MM.1S (cell line): ENCODE results near the gene VAV3.
"Not testable (repeated sequence)": the region's sequence is repeated elsewhere in the genome, so short reads cannot be mapped to it uniquely, and the experiment has no call there.

Experiments used
- DNase-seq: peaks from one replicate; pipeline ENCODE4 v3.0.0-alpha.2; 2015
- H2AFZ ChIP-seq: fragments of 300-600 bp; sonication (generic); 2 replicates; pipeline ENCODE4 v1.6.0; 2016; ENCODE audit warnings: antibody characterized with exemption, low read length
- H3F3A ChIP-seq: fragments of 300-600 bp; sonication (generic); 2 replicates; pipeline ENCODE4 v1.6.1; 2016; ENCODE audit warnings: mild to moderate bottlenecking, antibody characterized with exemption, low read length, moderate library complexity, mixed read lengths; ENCODE audit not compliant: insufficient read depth
- H3K27ac ChIP-seq: fragments of 300-600 bp; sonication (generic); 2 replicates; pipeline ENCODE4 v1.5.1; 2016; ENCODE audit warnings: mild to moderate bottlenecking, low read length
- H3K27me3 ChIP-seq: fragments of 300-600 bp; sonication (generic); replicated peaks from 2 replicates; pipeline ENCODE4 v1.6.0; 2016; ENCODE audit warnings: low read length; ENCODE audit not compliant: insufficient read depth
- H3K36me3 ChIP-seq: fragments of 300-600 bp; sonication (generic); replicated peaks from 2 replicates; pipeline ENCODE4 v1.6.1; 2016; ENCODE audit warnings: mild to moderate bottlenecking, low read length, mixed read lengths; ENCODE audit not compliant: insufficient read depth
- H3K4me1 ChIP-seq: fragments of 300-600 bp; sonication (generic); 2 replicates; pipeline ENCODE4 v1.6.1; 2016; ENCODE audit warnings: low read length, mixed read lengths
- H3K4me2 ChIP-seq: fragments of 300-600 bp; sonication (generic); 2 replicates; pipeline ENCODE4 v1.6.0; 2016; ENCODE audit warnings: low read depth, low read length
- H3K4me3 ChIP-seq: fragments of 300-600 bp; sonication (generic); 2 replicates; pipeline ENCODE4 v1.5.1; 2016; ENCODE audit warnings: low read length, mixed read lengths
- H3K79me2 ChIP-seq: fragments of 300-600 bp; sonication (generic); 2 replicates; pipeline ENCODE4 v1.6.1; 2016; ENCODE audit warnings: mixed run types, low read length, mixed read lengths
- H3K9ac ChIP-seq: fragments of 300-600 bp; sonication (generic); 2 replicates; pipeline ENCODE4 v1.6.1; 2016; ENCODE audit warnings: low read length, mixed read lengths
- H3K9me2 ChIP-seq: fragments of 300-600 bp; sonication (generic); replicated peaks from 2 replicates; pipeline ENCODE4 v1.6.1; 2016; ENCODE audit warnings: mild to moderate bottlenecking, low read length, mixed read lengths; ENCODE audit not compliant: insufficient read depth
- H3K9me3 ChIP-seq: fragments of 300-600 bp; sonication (generic); replicated peaks from 2 replicates; pipeline ENCODE4 v1.6.1; 2016; ENCODE audit warnings: mild to moderate bottlenecking, low read length, mixed read lengths; ENCODE audit not compliant: insufficient read depth
- H4K20me1 ChIP-seq: fragments of 300-600 bp; sonication (generic); 2 replicates; pipeline ENCODE4 v1.6.1; 2016; ENCODE audit warnings: mild to moderate bottlenecking, low read length, moderate library complexity, mixed read lengths; ENCODE audit not compliant: insufficient read depth
- CTCF ChIP-seq: fragments of 300-600 bp; sonication (generic); IDR thresholded peaks from 2 replicates; pipeline ENCODE4 v1.5.1; 2016; ENCODE audit warnings: antibody characterized with exemption, low read length, mixed read lengths
- EZH2 ChIP-seq: fragments of 300-600 bp; sonication (generic); optimal IDR thresholded peaks from 2 replicates; pipeline ENCODE3; 2017; ENCODE audit warnings: low read depth, mild to moderate bottlenecking, antibody characterized with exemption, low read length, mixed read lengths
- EZH2phosphoT487 ChIP-seq: fragments of 300-600 bp; sonication (generic); IDR thresholded peaks from 2 replicates; pipeline ENCODE4 v1.6.1; 2018; ENCODE audit warnings: antibody characterized with exemption, low read length

The VAV3 gene

GRCh38 chr1:108007070-108007469 lies 42.1 kb upstream of the VAV3 start:
- no peak for DNase-seq
- no peaks in the 10 kb centered on the region for H3K9me2 ChIP-seq
- TF ChIP-seq CTCF = no peak
- no peak for TF ChIP-seq EZH2phosphoT487
- TF ChIP-seq EZH2 = no peak
- H3K27ac ChIP-seq = no peak overlapping the region
- peak overlapping the region; percentile 57; the same call in 1 of the 2 replicates for H3K4me2 ChIP-seq
- no peaks in the 10 kb centered on the region for H3K9me3 ChIP-seq
- peaks cover 21% of the 10 kb centered on the region for H3K4me1 ChIP-seq
- H3K4me3 ChIP-seq = no peak overlapping the region
- no peak overlapping the region for H3K9ac ChIP-seq
- H4K20me1 ChIP-seq = no peaks in the 10 kb centered on the region
- H3K36me3 ChIP-seq = no peaks in the 10 kb centered on the region
- no peaks in the 10 kb centered on the region; the same call in 1 of the 2 replicates for H3F3A ChIP-seq
- H2AFZ ChIP-seq = no peak overlapping the region
- H3K27me3 ChIP-seq = no peaks in the 10 kb centered on the region
- H3K79me2 ChIP-seq = no peaks in the 10 kb centered on the region

- not testable (repeated sequence) for H3K9me3 ChIP-seq, H3K36me3 ChIP-seq, H3K9ac ChIP-seq, H3K4me3 ChIP-seq, H3K27ac ChIP-seq, H2AFZ ChIP-seq, H4K20me1 ChIP-seq, H3K27me3 ChIP-seq, H3K9me2 ChIP-seq, H3K4me2 ChIP-seq, H3K79me2 ChIP-seq, DNase-seq, H3F3A ChIP-seq
- H3K4me1 ChIP-seq = peaks cover 21% of the 10 kb centered on the region
Measured at GRCh38 chr1:108004919-108005318, 39.9 kb upstream of the VAV3 start.

GRCh38 chr1:108000620-108001111 lies 35.7 kb upstream of the VAV3 start:
- no peak overlapping the region for H3K4me3 ChIP-seq
- no peaks in the 10 kb centered on the region for H3K36me3 ChIP-seq
- no peak overlapping the region for H3K27ac ChIP-seq
- H2AFZ ChIP-seq = no peak overlapping the region
- no peak for TF ChIP-seq CTCF
- TF ChIP-seq EZH2 = no peak
- TF ChIP-seq EZH2phosphoT487 = no peak
- H3K4me2 ChIP-seq = no peak overlapping the region
- H3K9me3 ChIP-seq = no peaks in the 10 kb centered on the region
- H3K79me2 ChIP-seq = no peaks in the 10 kb centered on the region
- no peaks in the 10 kb centered on the region for H4K20me1 ChIP-seq
- H3K27me3 ChIP-seq = no peaks in the 10 kb centered on the region
- H3F3A ChIP-seq = no peaks in the 10 kb centered on the region
- H3K9me2 ChIP-seq = no peaks in the 10 kb centered on the region
- DNase-seq = no peak
- H3K4me1 ChIP-seq = no peaks in the 10 kb centered on the region
- H3K9ac ChIP-seq = no peak overlapping the region

- Histone ChIP-seq H3K9ac (no peak overlapping the region), H3F3A (no peaks in the 10 kb centered on the region), H3K4me1 (no peaks in the 10 kb centered on the region), H3K4me2 (no peak overlapping the region), H3K4me3 (no peak overlapping the region), H4K20me1 (no peaks in the 10 kb centered on the region), H3K79me2 (no peaks in the 10 kb centered on the region), H2AFZ (no peak overlapping the region), H3K9me2 (no peaks in the 10 kb centered on the region), H3K27ac (no peak overlapping the region), H3K27me3 (no peaks in the 10 kb centered on the region), H3K9me3 (no peaks in the 10 kb centered on the region), H3K36me3 (no peaks in the 10 kb centered on the region)
- TF ChIP-seq CTCF (no peak), EZH2 (no peak), EZH2phosphoT487 (no peak)
- DNase-seq = no peak
Measured at GRCh38 chr1:108000184-108000583, 35.2 kb upstream of the VAV3 start.
